Hepatocyte (in vitro differentiated cells): ENCODE results near the gene LPAR1.

ENCODE experiments used
- EZH2 ChIP-seq: fragments of 200-600 bp; sonication (generic); IDR thresholded peaks from 2 replicates; pipeline ENCODE4 v1.6.1; 2016; ENCODE audit warnings: antibody characterized with exemption, mild to moderate bottlenecking, borderline replicate concordance
- EZH2phosphoT487 ChIP-seq: fragments of 200-600 bp; sonication (generic); IDR thresholded peaks from one replicate; pipeline ENCODE4 v1.6.1; 2018; ENCODE audit warnings: antibody characterized with exemption, mild to moderate bottlenecking, low read depth, moderate library complexity; ENCODE audit not compliant: unreplicated experiment, severe bottlenecking
- TF ChIP-seq, protein P1 (sequence below): fragments of 200-600 bp; sonication (generic); IDR thresholded peaks from 2 replicates; pipeline ENCODE4 v1.5.1; 2016; ENCODE audit warnings: antibody characterized with exemption, mild to moderate bottlenecking; ENCODE audit not compliant: poor library complexity

DNA sequence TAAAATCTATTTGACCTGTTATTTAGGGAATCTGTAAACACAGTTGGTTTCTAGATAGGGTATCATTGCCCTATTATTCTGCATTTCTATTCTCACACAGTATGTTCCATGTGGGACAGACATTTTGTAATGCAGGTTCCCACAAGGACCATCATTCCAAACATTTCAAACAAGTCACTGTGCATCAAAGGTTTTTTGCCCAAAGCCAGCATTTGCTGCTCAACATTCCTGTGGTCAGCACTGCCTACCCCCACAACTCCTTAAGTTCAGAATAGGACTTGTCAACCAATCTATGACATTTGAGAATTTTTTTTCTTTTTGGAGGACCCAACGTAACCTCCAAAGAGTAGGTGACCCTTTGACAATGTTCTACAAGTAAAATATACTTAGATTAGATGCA, 95.7 kb downstream of the LPAR1 start:
- TF ChIP-seq, protein P1, sequence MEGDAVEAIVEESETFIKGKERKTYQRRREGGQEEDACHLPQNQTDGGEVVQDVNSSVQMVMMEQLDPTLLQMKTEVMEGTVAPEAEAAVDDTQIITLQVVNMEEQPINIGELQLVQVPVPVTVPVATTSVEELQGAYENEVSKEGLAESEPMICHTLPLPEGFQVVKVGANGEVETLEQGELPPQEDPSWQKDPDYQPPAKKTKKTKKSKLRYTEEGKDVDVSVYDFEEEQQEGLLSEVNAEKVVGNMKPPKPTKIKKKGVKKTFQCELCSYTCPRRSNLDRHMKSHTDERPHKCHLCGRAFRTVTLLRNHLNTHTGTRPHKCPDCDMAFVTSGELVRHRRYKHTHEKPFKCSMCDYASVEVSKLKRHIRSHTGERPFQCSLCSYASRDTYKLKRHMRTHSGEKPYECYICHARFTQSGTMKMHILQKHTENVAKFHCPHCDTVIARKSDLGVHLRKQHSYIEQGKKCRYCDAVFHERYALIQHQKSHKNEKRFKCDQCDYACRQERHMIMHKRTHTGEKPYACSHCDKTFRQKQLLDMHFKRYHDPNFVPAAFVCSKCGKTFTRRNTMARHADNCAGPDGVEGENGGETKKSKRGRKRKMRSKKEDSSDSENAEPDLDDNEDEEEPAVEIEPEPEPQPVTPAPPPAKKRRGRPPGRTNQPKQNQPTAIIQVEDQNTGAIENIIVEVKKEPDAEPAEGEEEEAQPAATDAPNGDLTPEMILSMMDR = no peak
- TF ChIP-seq EZH2phosphoT487 (no peak), EZH2 (no peak)
